GM18867 (cell line): ENCODE measurements around the gene SIGLEC7.

Experiments used
- ATAC-seq: cut with Tn5 transposase; IDR thresholded peaks from one replicate; pipeline ENCODE4 v1.9.1; 2021; ENCODE audit warnings: mild to moderate bottlenecking, moderate library complexity; ENCODE audit not compliant: unreplicated experiment

Gene SIGLEC7

DNA sequence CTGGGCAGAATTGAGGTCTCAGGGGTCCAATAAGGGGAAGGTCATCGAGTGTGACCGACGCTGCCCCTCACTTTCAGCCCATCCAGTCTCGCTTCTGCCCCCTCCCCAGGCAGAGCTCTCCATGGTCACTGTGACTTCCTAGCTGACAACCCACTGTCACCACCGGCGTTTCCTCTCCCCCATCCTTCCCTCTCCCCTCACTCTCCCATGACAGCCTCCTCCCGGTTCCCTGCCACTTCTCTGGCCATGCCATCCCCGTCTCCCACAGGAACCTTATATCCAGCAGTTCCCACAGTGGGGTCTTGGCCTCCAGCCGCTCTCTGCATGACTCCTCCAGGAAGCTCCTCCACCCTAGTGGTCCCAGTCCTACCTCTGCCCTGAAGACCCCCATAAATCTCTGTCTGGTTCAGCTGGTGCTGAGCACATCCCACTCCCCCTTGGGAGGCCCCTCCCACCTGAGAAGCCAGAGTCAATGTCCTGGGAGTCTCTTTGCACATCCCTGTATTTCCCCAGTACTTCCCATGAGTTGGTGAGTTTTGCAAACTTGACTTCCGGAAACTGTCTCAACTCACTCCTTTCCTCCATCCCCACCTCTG is 58.1 kb downstream of the SIGLEC7 start:
- ATAC-seq: no peak

GRCh38 chr19:51201712-51202111 is 59.6 kb downstream of the SIGLEC7 start:
- ATAC-seq: no peak
